HG03108 (cell line): Measurements from ENCODE around the gene ZKSCAN7.
A peak's percentile ranks its signal among the peaks of the same experiment; 100 is the strongest.
"Not testable (repeated sequence)": the region's sequence is repeated elsewhere in the genome, so short reads cannot be mapped to it uniquely, and the experiment has no call there.

Experiments
- ATAC-seq: cut with Tn5 transposase; IDR thresholded peaks from one replicate; pipeline ENCODE4 v1.9.1; 2021; ENCODE audit warnings: moderate library complexity; ENCODE audit not compliant: unreplicated experiment

Gene ZKSCAN7

DNA sequence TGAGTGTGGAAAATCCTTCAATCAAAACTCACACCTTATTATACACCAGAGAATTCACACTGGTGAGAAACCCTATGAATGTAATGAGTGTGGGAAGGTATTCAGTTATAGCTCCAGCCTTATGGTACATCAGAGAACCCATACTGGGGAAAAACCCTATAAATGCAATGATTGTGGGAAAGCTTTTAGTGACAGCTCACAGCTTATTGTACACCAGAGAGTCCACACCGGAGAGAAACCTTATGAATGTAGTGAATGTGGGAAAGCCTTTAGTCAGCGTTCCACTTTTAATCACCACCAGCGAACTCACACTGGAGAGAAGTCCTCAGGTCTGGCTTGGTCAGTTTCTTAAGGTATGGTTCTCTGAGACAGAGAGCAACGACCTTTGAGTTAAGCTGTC, 16.0 kb downstream of the ZKSCAN7 start:
- no peak for ATAC-seq

DNA sequence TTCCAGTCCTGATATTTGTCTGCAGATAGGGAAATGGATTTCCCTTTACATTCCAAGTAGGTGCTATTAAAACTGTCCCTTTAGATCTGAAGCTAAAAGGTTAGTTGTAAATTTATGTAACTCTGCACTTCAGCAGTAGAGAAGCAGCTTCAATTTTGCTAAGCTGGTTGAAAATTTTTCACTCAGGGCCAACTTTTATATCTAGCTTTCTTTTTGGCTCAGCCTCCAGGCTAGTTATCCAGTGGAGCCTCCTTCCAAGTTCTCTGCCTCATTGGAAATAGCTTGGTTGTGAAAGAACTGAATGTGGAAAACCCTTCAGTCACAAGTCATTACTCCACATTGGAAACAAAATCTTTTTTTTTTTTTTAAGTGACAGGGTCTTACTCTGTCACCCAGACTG, 21.6 kb downstream of the ZKSCAN7 start:
- no peak for ATAC-seq

DNA sequence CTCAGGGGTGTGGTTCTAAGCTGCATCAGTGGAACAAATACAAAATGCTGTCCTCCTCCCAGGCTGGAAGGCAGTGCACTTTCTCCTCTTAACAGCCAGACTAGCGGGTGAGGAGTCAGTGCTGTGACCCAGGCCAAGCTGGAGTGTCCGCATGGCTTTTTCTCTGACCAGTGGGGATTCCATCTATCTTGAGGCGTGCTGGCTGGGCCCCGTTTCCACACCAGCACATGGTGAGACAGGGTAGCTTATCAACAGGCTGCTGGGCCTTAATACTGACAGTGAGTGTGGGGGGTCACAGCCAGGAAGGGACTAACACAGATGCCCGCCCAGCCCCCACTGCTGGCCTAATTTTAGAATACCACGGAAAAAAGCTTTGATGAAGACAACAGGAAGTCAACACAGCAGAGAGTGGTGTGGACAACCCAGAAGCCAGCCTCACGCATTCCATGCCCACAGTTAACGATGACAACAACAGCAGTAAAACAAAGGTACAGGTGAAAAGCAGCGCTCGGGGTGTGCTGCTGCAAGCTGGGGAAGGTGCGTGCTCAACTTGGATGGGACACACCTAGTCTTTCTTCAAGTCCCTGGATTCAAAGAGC, 22.5 kb downstream of the ZKSCAN7 start:
- not testable (repeated sequence) for ATAC-seq

DNA sequence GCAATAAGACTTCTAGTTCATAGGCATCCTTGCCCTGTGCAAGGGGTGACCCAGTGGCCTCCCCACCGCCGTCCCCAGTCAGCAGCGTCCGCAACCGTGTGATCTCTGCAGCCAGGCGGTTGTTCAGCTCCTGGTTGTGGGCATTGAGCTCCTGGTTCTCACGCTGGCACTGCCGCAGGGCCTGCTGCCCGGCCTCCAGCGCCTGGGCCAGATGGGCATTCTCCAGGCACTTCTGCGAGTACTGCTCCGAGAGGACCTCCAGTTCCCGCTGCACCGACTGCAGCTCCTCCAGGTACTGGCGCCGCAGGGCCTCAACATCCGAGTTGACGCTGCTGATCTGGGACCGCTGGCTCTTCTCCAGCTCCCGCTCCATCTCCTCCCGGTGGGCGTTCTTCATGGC, 23.3 kb downstream of the ZKSCAN7 start:
- not testable (repeated sequence) for ATAC-seq

DNA sequence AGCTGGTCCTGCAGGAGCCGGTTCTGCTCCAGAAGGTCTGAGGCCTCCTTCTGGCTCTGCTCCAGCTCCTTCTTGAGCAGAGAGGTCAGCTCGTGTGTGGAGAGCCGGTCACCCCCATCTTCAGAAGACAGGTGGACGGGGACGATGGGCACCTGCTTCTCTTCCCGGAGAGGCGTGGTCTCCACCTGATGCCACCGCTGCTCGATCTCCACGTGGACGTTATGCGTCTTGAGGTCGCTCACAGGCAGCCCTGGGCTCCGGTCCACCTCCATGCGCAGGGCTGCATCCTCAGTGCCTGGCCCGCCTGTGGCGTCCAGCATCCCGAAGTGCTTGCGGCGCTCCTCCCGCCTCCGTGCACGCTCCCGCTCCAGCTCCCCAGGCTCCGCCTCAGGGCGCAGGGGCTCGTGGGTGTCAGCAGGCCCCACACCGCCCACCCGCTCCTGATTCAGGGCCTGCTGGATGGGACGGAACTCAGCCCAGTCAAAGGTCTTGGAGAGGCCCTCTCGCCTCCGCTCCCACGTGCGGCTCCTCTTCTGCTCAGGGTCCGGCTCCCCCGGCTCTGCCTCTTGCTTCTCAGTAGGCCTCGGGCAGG, 24.0 kb downstream of the ZKSCAN7 start:
- ATAC-seq = not testable (repeated sequence)

DNA sequence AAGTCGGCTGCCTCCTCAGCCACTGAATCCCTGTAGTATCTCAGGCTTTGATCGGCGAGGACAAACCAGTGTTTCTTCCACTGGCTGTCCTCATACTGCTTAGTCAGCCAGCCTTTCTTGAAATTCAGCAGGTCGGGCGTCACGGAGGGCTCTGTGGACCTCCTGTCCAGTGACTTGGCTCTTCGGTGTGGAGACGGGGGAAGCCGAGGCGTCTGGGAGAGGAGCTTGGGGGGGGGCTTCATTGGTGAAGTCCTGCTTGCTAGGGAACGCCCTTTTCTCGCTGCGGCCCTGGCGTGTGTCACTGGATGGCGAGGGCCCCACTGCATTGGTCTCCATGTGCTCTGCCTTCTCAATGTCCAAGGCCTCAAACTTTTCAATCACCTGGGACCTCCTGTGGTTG, 24.8 kb downstream of the ZKSCAN7 start:
- ATAC-seq = not testable (repeated sequence)

DNA sequence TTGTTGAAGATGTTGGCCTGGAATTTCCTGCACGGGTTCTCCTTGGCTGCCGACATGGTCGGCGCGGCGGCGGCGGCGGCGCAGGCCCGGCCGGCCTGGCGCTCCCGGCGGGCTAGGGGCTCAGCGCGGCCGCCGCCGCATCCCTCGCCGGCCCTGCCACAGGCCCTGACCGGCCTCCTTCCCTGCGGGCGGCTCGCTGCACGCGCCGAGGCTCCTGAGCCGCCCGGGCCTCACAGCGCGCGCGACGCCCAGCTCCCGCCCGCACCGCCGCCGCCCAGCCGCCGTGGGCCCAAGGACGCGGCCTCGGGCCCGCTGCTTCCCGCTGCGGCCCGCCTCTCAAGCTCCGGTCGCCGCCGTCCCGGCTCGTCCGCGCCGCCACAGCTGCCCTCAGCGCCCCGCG, 26.0 kb downstream of the ZKSCAN7 start:
- ATAC-seq = not testable (repeated sequence)

DNA sequence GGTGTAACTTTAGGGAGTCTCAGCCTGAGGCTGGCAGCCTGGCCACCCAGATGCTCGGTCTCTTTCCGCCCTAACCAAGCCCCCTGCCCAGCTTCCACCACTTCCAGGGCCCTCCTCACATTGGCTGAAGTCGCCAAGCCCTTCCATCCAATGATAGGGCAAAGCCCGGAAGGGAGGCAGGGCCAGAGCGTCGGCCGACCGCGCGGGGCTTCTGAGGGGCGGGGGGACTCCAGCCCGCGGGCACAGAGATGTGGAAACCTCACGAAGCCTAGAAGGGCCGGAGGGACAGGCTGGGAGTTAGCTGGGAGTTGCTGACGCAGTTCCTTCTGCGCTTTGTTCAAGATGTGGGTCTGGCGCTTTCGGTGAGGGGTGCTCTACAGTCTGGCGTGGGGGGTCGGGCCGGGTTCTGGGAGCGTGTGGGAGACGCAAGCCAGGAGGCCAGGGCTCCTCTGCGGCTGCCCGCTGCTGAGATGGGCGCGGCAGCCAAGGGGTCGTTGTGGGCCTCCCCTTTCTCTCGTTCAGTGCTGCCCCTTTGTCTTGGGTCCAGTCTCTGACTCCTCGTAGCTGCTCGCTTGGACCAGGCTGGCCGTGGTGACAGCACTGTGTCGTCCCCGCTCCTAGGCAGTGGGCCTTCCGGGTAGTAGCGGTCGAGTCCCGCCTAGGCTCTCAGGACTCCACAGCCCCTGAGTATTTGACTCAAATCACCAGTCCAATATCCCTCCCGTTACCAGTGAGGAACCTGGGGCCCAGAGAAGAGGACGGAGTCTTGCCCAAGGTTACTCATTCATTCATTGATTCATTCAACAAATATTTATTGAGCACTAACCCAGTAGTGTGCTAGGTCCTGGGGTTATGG, 29.9 kb downstream of the ZKSCAN7 start, which contains the start of gene ZNF660:
Gene ZNF660 (plus strand): TSS at position 319 of the 856 bp plus-strand sequence. CDS start 9,230 bp downstream, outside the sequence.
- ATAC-seq = peak; percentile 79

DNA sequence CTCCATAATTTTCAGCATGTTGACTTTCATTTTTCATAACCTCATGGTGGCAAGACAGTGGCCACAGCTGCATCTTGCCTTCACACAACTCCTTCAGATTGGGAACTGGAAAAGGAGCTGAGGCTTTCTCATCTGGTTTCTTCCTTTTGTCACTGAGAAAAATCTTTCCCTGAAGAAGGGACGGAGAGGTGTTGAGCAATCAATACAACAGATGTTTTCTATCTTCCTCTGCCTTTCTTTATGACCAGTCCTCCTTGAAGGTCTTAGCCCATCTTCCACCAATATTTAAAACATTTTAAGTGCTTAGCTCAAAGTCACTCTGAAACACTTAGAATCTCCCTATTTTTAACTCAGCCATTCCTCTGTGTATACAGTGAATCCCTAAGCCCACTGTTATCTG, 41.6 kb downstream of the ZKSCAN7 start:
- ATAC-seq = no peak

DNA sequence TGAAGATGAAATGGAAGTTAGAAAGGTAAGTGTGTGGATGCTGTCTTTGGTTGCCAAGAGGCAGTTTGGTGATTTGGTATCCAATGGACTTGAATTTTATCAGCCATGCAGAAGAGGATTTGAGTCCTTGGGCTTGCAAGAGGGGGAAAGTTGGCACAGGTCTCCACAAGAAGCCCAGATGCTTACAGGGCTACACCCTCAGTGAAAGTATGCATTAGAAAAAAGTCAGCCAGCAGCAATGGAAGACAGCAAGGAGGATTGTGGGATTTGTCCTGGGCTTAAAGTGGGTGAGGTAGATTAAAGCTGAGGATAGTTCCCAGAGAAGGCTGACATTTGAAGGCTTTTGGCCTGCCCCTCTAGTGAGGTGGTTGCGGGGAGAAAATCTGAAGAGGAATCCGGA, 46.8 kb downstream of the ZKSCAN7 start:
- no peak for ATAC-seq

DNA sequence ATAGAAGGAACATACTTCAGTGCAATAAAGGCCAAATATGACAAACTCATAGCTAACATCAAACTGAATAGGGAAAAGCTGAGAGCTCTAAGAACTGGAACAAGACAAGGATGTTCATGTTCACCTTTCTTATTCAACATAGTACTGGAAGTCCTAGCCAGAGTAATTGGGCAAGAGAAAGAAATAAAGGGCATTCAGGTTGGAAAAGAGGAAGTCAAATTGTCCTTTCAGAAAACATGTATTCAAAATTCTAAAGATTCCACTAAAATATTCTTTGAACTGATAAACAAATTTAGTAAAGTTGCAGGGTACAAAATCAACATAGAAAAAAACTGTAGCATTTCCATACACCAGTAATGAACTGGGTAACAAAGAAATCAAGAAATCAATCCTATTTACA, 57.7 kb downstream of the ZKSCAN7 start:
- ATAC-seq = no peak
